Stimulated activated CD8-positive, alpha-beta memory T cell treated with anti-CD3 and anti-CD28 coated beads, Interleukin-7, amount 100 ng/mL, for 48 hours (primary cell): ENCODE data around the gene PTGER1.
A peak's percentile ranks its signal among the peaks of the same experiment; 100 is the strongest.
"Not testable (repeated sequence)": the region's sequence is repeated elsewhere in the genome, so short reads cannot be mapped to it uniquely, and the experiment has no call there.

ENCODE experiments used
- DNase-seq, 2 donors: peaks; one replicate each; pipeline ENCODE4 v3.0.0-alpha.2; 2020; ENCODE audit warnings: low read depth in 1 of 2; ENCODE audit errors: extremely low read depth in 1 of 2

The PTGER1 gene

GRCh38 chr19:14476327-14476672 lies 1.1 kb upstream of the PTGER1 start:
- no peak for DNase-seq

- DNase-seq = no peak
Observed at GRCh38 chr19:14474827-14475226, 327 bp downstream of the PTGER1 start.

- no peak for DNase-seq
Observed at GRCh38 chr19:14473978-14474578, 1.1 kb downstream of the PTGER1 start.

- DNase-seq = no peak
Observed at GRCh38 chr19:14473073-14473977, 1.8 kb downstream of the PTGER1 start.

GRCh38 chr19:14472202-14472938 lies 2.8 kb downstream of the PTGER1 start:
- DNase-seq = peak; percentile 51 to 72

GRCh38 chr19:14471436-14472187 lies 3.5 kb downstream of the PTGER1 start:
- no peak for DNase-seq

- no peak for DNase-seq
Observed at GRCh38 chr19:14470031-14470876, 4.9 kb downstream of the PTGER1 start.

GRCh38 chr19:14467816-14468215 lies 7.3 kb downstream of the PTGER1 start:
- DNase-seq = no peak

GRCh38 chr19:14467391-14467790 lies 7.8 kb downstream of the PTGER1 start:
- no peak for DNase-seq

GRCh38 chr19:14463747-14464146 lies 11.4 kb downstream of the PTGER1 start:
- no peak for DNase-seq

GRCh38 chr19:14462401-14462800 lies 12.8 kb downstream of the PTGER1 start:
- DNase-seq = not testable (repeated sequence)

- no peak for DNase-seq
Observed at GRCh38 chr19:14460935-14461334, 14.2 kb downstream of the PTGER1 start.

GRCh38 chr19:14459703-14460102 lies 15.5 kb downstream of the PTGER1 start:
- DNase-seq = no peak

GRCh38 chr19:14452303-14452702 lies 22.9 kb downstream of the PTGER1 start:
- not testable (repeated sequence) for DNase-seq

- DNase-seq = no peak
Observed at GRCh38 chr19:14450876-14451275, 24.3 kb downstream of the PTGER1 start.

- DNase-seq = peak; percentile 64 to 78
Observed at GRCh38 chr19:14450168-14450874, 24.8 kb downstream of the PTGER1 start.

GRCh38 chr19:14449321-14449720 lies 25.8 kb downstream of the PTGER1 start:
- no peak for DNase-seq

GRCh38 chr19:14446336-14447036 lies 28.7 kb downstream of the PTGER1 start:
- DNase-seq = no peak
